ENCODE measurements around the gene CBX2. TPM values are rescaled to one million over a fixed set of nuclear protein-coding genes. Genes with fewer than 3 reads are reported as not detected.

CBX2 gene
- polyA plus RNA-seq, 1 of the 3 experiments (the other 2 are of a cell fraction) = 22.4 TPM

- H3K79me2 ChIP-seq (ENCODE audit: insufficient read depth) = peaks cover 4% of the 10 kb centered on the region
- H3K27me3 ChIP-seq (ENCODE audit: insufficient read depth) = no peaks in the 10 kb centered on the region
- TF ChIP-seq RAD21 (IDR thresholded peaks at IDR 0.05; ENCODE audit: low read length) = no peak
- no peak for TF ChIP-seq YY1 (IDR thresholded peaks at IDR 0.05; ENCODE audit: low read depth)
- no peak for TF ChIP-seq POLR2AphosphoS5 (IDR thresholded peaks at IDR 0.05; ENCODE audit: low read depth, low read length)
- TF ChIP-seq IRF3 (IDR thresholded peaks at IDR 0.05; ENCODE audit: low read depth, low read length) = no peak
- TF ChIP-seq CHD2 (IDR thresholded peaks at IDR 0.05; ENCODE audit: low read length, partially characterized antibody) = no peak
- TF ChIP-seq TAF1 (IDR thresholded peaks at IDR 0.05; ENCODE audit: borderline replicate concordance, low read depth, low read length) = no peak
- TF ChIP-seq NRF1 (IDR thresholded peaks at IDR 0.05; ENCODE audit: low read depth, low read length) = no peak
- no peak for TF ChIP-seq CTCF (IDR thresholded peaks at IDR 0.05)
- no peak for TF ChIP-seq USF1 (IDR thresholded peaks at IDR 0.05; ENCODE audit: borderline replicate concordance, low read depth)
- no peak for TF ChIP-seq GABPA (IDR thresholded peaks at IDR 0.05; ENCODE audit: low read depth)
- TF ChIP-seq GATA2 (CRISPR knock-in tag; IDR thresholded peaks at IDR 0.05) = no peak
- TF ChIP-seq RXRA (IDR thresholded peaks at IDR 0.05; ENCODE audit: borderline replicate concordance, low read depth) = no peak
- no peak for TF ChIP-seq TCF12 (IDR thresholded peaks at IDR 0.05)
- no peak for TF ChIP-seq SIN3A (IDR thresholded peaks at IDR 0.05; ENCODE audit: borderline replicate concordance, low read depth, low read length)
- no peak for TF ChIP-seq RFX5 (IDR thresholded peaks at IDR 0.05; ENCODE audit: low read length)
- H3F3A ChIP-seq (replicated peaks; ENCODE audit: insufficient read depth) = peaks cover 12% of the 10 kb centered on the region
- H2AFZ ChIP-seq (ENCODE audit: low read depth) = no peak overlapping the region
- peaks cover 11 to 59% of the 10 kb centered on the region in 2 experiments; a peak in 3 of 4 replicates for H3K4me1 ChIP-seq (ENCODE audit: control insufficient read depth in 1 of 2, insufficient read depth in 2 of 2, low read depth in 1 of 2, low read length in 1 of 2)
- H3K4me2 ChIP-seq = no peak overlapping the region
- no peak overlapping the region; a peak in 1 of 4 replicates for H3K4me3 ChIP-seq (ENCODE audit: low read depth in 2 of 2, low read length in 1 of 2)
- CTCF ChIA-PET = interaction anchor here (0.6 to 2.6 kb wide), 4 partner anchors 19 to 44 kb away, joined by 3 to 8 read pairs (median 4); no protein-coding TSS in a partner anchor
- no peak overlapping the region for H3K9ac ChIP-seq
- H3K9me2 ChIP-seq = no peaks in the 10 kb centered on the region
- H3K9me3 ChIP-seq = no peaks in the 10 kb centered on the region
- POLR2A ChIA-PET = interaction anchor here (1.3 kb wide), 1 partner anchor 10 kb away, joined by 3 read pairs; no protein-coding TSS in a partner anchor
- H3K36me3 ChIP-seq (replicated peaks in 1 of 2; ENCODE audit: control insufficient read depth in 1 of 2, insufficient read depth in 2 of 2, low read length in 1 of 2) = peaks cover 0 to 25% of the 10 kb centered on the region in 2 experiments
- WGBS (ENCODE audit: low lambda C conversion rate) = 93% methylated on average over 59 of the region's 74 CpGs
- H4K20me1 ChIP-seq (ENCODE audit: insufficient read depth) = peaks cover 10% of the 10 kb centered on the region
- DNase-seq = peak; percentile 55
- no peak overlapping the region for H3K27ac ChIP-seq (ENCODE audit: low read depth in 2 of 2, low read length in 1 of 2)
These were observed 12.2 kb downstream of the CBX2 start for GRCh38 chr17:79789943-79790804.

Data from SK-N-SH (cell line).